G401.6 (cell line): ENCODE data around the gene MRPS35.

Experiments
- FAIRE-seq: peaks from 2 replicates; lab custom pipeline; 2012; peaks lifted over from hg19 to GRCh38; lab: Jason Lieb, UNC

MRPS35 gene

GRCh38 chr12:27772328-27773049, 61.9 kb downstream of the MRPS35 start:
- FAIRE-seq, result no peak

DNA sequence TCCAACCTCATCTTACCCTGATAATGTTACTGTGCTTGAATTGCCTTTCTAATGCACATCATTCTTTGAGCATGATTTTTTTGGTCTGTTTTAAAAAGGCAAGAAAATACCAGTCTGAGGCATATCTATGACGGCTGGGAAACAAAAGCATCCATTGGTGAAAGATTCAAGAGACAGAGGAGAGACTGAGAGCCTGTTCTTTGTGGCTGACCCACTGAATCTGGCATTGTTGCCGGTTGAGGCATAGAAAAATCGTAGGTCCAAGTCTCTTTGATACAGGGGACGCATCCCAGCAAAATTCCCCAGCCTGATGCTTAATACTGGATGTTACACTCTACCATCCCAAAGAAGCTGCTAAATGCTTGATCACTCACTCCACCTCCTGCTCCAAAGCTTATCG, 66.5 kb downstream of the MRPS35 start:
- no peak for FAIRE-seq

DNA sequence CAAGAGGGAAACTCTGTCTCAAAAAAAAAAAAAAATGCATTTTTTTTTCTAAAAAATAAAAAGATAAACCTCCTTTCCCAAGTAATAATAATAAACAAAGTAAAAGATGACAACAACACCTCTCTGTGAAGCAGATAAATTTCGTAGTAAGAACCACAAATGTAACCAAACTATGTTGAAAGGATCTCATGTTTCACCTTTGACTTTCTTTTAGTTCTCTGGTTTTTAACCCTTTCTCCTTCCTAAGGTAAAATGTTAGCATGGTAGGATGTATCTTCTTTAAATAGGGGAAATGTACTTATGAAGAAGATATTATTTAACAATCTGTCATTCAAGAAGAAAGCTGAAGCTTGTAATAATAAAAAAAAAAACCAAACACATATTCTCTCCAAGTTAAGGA, 67.6 kb downstream of the MRPS35 start:
- FAIRE-seq, result no peak

DNA sequence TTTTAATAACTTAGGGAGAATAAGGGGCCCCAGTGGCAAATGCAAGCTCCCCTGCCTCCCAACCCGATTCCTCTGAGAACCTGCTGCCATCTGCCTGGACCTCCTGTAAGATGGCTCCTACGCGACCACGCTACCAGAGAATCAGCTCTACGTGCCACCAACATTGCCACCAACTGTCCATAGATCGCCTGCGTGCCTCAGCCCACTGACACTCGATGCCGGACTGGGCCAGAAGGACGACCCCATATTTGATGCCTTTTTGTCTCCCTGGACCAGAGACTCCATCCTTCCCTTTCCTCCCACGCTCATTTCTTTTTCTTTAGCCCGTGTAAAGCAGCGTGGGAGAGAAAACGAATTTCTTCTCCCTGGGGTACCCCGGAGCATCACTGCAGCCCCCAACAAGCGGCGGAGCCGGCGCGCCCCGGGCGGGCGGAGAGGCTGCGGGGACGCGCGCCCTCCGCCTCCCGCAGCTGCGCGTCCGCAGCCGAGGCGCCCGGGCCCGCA, 68.8 kb downstream of the MRPS35 start:
- no peak for FAIRE-seq

GRCh38 chr12:27779920-27780611, 69.4 kb downstream of the MRPS35 start, which contains the start of the genes KLHL42 and MANSC4:
Gene KLHL42, plus strand, starts transcription at chr12:27780233. Its CDS starts 98 bp downstream, at chr12:27780331.
Gene MANSC4, minus strand, starts transcription at chr12:27780236. Its CDS starts 8,960 bp downstream, at chr12:27771276.
- no peak for FAIRE-seq

- FAIRE-seq, result no peak
Observed at GRCh38 chr12:27780612-27781408, 70.2 kb downstream of the MRPS35 start.

- no peak for FAIRE-seq
Observed at GRCh38 chr12:27781680-27782079, 71.0 kb downstream of the MRPS35 start.

DNA sequence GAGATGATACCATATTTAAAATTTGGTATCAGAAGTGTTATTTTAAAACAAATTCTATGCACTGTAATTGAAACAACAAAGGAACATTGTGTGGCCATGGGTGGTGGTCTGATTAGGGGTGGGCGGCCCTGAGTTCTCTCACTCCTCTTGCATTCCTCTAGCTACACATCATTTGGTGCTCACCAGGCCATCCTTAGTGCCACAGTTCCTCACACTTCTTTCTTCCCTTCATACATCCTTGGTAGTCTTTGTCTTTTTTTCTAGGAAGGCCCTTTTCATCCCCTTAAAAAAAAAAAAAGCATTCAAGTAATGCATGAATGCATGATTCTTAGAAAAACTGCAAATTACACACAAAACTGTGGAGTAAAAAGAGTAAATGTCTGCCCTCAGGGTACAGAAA, 71.8 kb downstream of the MRPS35 start:
- FAIRE-seq, result no peak

DNA sequence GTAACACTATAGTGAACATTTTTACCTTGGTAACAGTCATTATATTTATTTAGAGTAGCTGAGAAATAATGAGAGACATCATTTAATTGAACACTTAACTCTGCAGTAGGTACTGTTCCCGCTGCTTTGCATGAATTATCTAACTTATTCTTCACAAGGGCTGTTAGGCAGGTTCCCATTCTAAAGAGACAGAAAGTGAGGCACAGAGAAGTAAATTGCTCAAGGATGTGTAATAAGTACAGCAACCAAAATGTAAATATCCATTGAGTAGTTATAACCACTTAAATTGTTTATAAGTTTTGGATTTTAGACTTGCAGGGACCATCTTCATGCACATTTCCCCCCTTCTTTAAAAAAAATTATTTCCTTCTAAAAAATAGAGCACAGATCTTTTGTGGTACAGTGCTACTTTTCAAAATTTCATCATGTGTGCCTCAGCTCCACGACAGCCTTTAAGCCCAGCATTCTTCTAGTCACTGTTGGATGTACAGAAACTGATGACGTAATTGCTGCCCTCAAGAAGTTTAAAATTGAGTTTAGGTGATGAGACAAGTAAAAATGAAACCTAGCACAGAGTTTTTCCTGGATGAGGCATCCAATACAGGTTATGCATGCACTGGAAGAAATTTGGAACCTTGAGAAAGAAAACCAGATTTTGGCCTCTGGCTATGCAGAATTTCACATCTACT, 75.4 kb downstream of the MRPS35 start:
- FAIRE-seq, result no peak

DNA sequence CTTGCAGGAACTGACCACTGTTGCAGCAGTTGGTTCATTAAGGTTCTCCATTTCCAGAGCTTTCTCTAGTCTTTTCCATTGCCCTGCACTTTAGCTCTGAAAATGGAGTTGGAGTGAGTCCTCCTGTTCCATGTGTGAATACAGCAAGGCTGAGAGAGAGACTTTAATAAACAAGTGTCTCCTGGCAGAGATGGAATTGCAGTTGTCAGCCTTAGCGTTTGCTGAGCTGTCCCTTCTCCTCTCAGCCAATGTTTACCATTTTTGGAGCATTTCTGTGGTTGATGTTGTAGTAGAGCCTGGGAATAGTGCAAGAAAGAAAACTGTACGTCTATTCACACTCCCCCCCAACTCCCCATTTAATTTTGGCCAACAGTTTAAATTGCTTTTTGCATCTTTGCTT, 76.9 kb downstream of the MRPS35 start:
- FAIRE-seq, result no peak

- no peak for FAIRE-seq
Observed at GRCh38 chr12:27790179-27790578, 79.5 kb downstream of the MRPS35 start.

GRCh38 chr12:27794818-27795584, 84.4 kb downstream of the MRPS35 start:
- FAIRE-seq, result no peak

DNA sequence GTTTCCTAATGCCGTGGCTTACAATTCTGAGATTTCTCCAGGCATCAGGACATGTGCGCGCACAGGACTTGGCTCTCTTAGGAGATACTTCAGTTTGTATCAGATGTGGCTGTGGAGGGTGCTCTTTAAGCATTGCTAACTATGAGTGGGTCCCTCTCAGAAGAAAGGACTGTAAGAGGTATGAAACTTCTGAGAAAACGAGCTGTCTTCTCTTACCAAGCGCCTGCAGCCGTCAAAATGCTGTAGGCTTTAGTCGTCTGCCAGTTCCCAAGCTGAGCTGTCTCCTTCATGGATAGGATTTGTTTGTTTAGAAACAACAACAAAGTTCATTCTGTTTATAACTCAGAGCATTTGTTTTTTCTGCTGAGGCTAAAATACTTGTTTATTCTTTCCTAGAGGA, 85.5 kb downstream of the MRPS35 start:
- FAIRE-seq, result no peak

- FAIRE-seq, result no peak
Observed at GRCh38 chr12:27797301-27798025, 86.8 kb downstream of the MRPS35 start.

DNA sequence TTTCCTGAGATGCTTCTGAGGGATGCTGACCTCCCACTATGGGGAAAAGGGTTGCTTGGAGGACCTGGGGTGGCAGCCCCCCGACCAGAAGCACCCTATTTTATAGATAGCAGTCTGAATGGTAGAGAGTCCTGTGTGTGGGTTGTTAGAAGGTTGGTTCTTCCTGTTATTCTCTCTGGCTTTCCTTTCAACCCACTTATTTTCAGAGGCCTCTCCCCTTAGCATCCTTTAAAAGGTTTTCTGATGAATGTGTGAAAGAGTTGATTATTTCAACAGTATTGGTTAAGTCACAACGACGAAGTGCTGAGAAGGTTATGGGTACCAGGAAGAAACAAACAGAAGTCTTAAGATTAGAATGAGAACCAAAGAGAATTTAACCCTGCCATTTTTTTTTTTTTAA, 90.2 kb downstream of the MRPS35 start:
- no peak for FAIRE-seq

DNA sequence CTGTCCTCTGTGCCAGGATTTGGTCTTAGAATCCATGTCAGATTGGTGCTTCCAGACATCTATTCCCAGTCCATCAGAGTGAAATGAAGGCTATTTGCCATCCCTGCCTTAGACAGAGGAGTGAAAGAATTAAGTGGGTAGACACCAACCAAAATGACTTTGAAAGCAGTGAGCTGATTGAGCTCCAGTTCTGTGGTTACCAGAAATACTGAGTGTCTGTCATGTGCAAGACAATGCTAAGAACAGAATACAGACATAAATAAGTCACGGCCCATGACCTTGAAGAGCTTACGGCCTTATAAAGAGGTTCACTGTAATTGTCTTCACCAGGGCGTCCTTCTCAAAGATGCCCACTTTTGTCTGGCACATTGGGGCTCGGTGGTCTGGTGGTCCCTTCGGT, 91.0 kb downstream of the MRPS35 start:
- no peak for FAIRE-seq

GRCh38 chr12:27802511-27802910, 91.9 kb downstream of the MRPS35 start:
- no peak for FAIRE-seq

DNA sequence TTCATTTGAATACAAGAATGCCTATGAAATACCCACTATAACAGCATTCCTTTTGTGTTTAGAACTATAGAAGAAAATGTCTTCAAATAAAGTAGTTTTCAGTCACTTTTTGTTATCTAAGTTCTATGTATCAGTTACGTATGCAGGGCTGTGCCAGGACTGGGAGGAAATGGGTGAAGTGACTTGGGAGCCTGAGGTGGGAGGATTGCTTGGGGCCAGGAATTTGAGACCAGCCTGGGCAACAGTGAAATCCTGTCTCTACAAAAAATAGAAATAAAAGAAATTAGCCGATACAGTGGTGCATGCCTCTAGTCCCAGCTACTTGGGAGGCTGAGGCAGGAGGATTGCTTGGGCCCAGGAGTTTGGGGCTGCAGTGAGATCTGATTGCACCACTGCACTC, 92.3 kb downstream of the MRPS35 start:
- no peak for FAIRE-seq

DNA sequence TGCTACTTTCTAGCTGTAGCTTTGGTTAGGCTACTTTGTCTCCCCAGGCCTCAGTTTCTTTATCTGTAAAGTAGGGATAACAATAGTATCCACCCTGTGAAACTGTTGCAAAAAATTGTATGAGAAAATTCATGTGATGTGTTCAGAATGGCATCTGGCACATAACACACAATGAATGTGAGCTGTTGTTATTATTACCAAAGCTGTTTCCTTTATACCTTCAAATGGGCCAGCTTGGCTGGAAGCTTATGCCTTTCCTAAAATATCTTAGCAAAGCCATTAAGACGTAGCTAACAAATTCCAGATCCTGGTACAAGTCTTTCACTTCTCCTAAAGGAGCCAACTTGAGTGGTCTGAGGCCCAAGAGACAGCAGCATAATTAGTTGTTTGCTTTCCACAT, 94.6 kb downstream of the MRPS35 start:
- FAIRE-seq, result no peak
